HG03039 (cell line): ENCODE data around the gene HORMAD2.
"Not testable (repeated sequence)": the region's sequence is repeated elsewhere in the genome, so short reads cannot be mapped to it uniquely, and the experiment has no call there.

Experiments used
- ATAC-seq: cut with Tn5 transposase; IDR thresholded peaks from one replicate; pipeline ENCODE4 v1.9.1; 2021; ENCODE audit warnings: mild to moderate bottlenecking, moderate library complexity; ENCODE audit not compliant: unreplicated experiment

Gene HORMAD2

GRCh38 chr22:30056015-30056414, 24.2 kb upstream of the HORMAD2 start:
- ATAC-seq = no peak

- no peak for ATAC-seq
Observed at GRCh38 chr22:30057375-30057774, 22.9 kb upstream of the HORMAD2 start.

DNA sequence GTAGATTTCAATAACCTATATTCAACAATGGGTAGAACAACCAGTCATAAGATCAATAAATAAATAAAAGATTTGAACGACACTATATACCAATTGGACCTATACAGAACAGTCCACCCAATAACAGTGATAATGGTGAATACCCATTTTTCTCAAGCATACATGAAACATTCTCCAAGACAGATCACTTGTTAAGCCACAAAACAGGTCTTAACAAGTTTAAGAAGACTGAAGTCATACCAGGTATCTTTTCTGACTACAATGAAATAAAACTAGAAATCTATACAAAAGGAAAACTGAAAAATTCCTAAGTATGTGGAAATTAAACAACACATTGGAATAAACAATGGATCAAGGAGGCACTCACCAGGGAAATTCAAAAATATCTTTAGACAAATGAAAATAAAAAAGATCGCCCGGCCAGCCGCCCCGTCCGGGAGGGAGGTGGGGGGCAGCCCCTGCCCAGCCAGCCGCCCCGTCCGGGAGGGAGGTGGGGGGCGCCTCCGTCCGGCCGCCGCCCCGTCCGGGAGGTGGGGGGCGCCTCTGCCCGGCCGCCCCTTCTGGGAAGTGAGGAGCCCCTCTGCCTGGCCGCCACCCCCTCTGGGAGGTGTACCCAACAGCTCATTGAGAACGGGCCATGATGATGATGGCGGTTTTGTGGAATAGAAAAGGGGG, 20.8 kb upstream of the HORMAD2 start:
- not testable (repeated sequence) for ATAC-seq

- not testable (repeated sequence) for ATAC-seq
Observed at GRCh38 chr22:30061094-30061493, 19.2 kb upstream of the HORMAD2 start.

DNA sequence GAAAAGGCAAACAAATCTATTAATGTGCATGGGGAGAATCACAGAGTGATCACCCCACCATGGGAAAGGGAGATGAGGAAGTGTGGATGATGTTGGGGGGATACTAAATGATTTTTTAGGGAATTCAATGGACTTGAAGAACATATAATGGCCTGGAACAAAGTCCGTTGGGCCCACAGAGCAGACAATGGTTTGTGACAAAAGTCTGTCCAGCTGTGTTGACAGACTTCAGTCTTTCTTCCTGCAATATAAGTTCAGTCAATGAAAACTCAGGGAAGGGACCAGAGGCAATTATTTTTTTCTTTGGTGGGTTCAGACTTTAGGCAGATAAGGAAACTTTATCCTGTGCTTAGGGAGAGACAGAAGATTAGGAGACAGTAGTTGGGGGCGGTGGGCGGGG, 18.0 kb upstream of the HORMAD2 start:
- ATAC-seq = no peak

GRCh38 chr22:30062950-30063349, 17.3 kb upstream of the HORMAD2 start:
- ATAC-seq = no peak

GRCh38 chr22:30064172-30064571, 16.1 kb upstream of the HORMAD2 start:
- no peak for ATAC-seq

GRCh38 chr22:30073743-30074142, 6.5 kb upstream of the HORMAD2 start:
- ATAC-seq = no peak

- no peak for ATAC-seq
Observed at GRCh38 chr22:30074147-30074546, 6.1 kb upstream of the HORMAD2 start.

- no peak for ATAC-seq
Observed at GRCh38 chr22:30074994-30075393, 5.3 kb upstream of the HORMAD2 start.

DNA sequence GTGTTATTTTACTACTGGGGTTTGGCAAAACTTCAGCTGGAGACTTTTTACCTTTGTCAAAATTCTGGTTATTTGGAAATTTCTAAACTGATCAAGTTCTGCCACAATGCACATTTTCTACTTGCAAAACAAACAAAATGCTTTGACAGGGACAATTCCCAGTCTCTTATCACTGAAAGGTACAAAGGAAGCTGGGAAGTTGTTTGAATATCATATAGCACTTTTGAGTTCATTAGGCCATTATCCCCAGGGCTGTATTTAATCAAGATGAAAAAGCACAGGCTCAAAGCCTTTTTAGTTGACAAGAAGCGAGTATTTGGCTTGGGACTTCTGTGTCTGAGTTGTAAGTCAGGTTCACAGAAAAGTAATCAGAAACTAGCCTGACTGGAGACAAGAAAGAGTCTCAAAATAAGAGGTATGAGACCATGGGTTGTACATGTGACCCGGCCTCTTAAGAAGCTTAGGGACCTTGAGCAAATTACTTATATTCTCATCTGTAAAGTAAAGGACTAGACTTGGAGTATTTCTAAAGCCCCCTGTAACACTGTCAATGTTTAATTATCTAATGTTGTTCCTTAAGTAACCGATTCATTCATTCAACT, 2.9 kb upstream of the HORMAD2 start:
- no peak for ATAC-seq

- ATAC-seq = no peak
Observed at GRCh38 chr22:30078320-30079311, 1.6 kb upstream of the HORMAD2 start.

GRCh38 chr22:30080805-30081204, 541 bp downstream of the HORMAD2 start:
- ATAC-seq = no peak

GRCh38 chr22:30086496-30086895, 6.2 kb downstream of the HORMAD2 start:
- no peak for ATAC-seq

DNA sequence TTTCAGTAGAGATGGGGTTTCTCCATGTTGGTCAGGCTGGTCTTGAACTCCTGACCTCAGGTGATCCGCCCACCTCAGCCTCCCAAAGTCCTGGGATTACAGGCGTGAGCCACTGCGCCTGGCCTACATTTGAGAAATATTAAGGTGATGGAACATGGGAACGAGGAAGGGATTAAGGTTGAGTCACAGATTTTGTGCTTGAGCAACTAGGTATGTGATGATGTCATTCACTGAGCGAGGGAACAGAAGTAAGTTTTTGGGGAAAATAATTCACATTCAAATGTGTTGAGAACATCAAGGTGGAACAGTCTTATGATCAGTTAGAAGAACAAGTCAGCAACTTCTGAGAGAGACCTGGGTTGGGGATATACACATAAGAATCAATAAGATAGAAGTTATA, 6.8 kb downstream of the HORMAD2 start:
- ATAC-seq = not testable (repeated sequence)

GRCh38 chr22:30087611-30088010, 7.3 kb downstream of the HORMAD2 start:
- ATAC-seq = no peak

GRCh38 chr22:30088468-30088867, 8.2 kb downstream of the HORMAD2 start:
- ATAC-seq = no peak

- ATAC-seq = no peak
Observed at GRCh38 chr22:30089655-30089974, 9.4 kb downstream of the HORMAD2 start.

DNA sequence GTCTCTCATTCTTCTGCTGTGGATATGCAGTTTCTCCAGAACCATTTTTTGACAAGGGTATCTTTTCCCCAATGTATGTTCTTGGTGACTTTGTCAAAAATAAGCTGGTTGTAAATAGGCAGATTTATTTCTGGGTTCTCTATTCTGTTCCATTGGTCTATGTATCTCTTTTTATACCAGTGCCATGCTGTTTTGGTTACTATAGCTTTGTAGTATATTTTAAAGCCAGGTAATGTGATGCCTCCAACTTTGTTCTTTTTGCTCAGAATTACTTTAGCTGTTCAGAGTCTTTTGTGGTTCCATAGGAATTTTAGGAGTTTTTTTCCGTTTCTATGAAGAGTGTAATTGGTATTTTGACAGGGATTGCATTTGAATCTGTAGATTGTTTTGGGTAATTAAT, 12.4 kb downstream of the HORMAD2 start:
- ATAC-seq = no peak

GRCh38 chr22:30094804-30095203, 14.5 kb downstream of the HORMAD2 start:
- ATAC-seq = no peak

DNA sequence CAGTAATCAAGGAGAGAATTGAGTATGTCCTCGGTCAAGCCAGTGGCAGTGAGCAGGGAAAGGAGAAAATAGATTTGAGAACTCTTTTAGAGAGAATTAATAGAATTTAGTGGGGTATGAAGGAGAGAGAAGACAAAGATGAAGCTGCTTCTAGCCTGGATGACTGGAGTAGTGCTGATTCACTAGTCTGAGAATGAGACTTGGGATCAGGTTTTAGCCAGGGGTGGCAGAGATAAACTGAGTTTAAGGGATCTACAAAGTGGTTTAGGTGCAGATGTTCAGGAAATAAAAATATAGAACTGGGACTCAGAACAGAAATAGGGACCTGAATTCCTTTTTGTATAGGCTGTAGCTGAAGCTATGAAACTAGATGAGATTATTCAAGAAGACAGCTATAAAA, 17.6 kb downstream of the HORMAD2 start:
- ATAC-seq = no peak

- not testable (repeated sequence) for ATAC-seq
Observed at GRCh38 chr22:30100770-30101169, 20.5 kb downstream of the HORMAD2 start.
